Measurements from ENCODE around the gene KRT17. TPM values are rescaled to one million over a fixed set of nuclear protein-coding genes. Genes with fewer than 3 reads are reported as not detected.
A peak's percentile ranks its signal among the peaks of the same experiment; 100 is the strongest.
"Not testable (repeated sequence)": the region's sequence is repeated elsewhere in the genome, so short reads cannot be mapped to it uniquely, and the experiment has no call there.

KRT17 gene
- total RNA-seq, 1 donor from 2014 or later, result 512 TPM

- Mint-ChIP-seq H3K4me1 (ENCODE audit: unreplicated experiment) (peaks cover 13% of the 10 kb centered on the region), H3K4me3 (no peak overlapping the region), H3K36me3 (no peaks in the 10 kb centered on the region), H3K9me3 (peaks cover 8% of the 10 kb centered on the region), H3K27ac (no peak overlapping the region), H3K27me3 (peaks cover 15% of the 10 kb centered on the region)
- no peak for DNase-seq (ENCODE audit: extremely low spot score, unreplicated experiment)
- TF ChIP-seq CTCF (conservative IDR thresholded peaks at IDR 0.05), result no peak
Observed at GRCh38 chr17:41610965-41611640, 13.3 kb downstream of the KRT17 start.

GRCh38 chr17:41610061-41610517 lies 14.3 kb downstream of the KRT17 start:
- peaks cover 15% of the 10 kb centered on the region for H3K27me3 Mint-ChIP-seq
- H3K27ac Mint-ChIP-seq; DNase-seq (ENCODE audit: extremely low spot score, unreplicated experiment); H3K36me3 Mint-ChIP-seq; H3K4me1 Mint-ChIP-seq (ENCODE audit: unreplicated experiment); H3K4me3 Mint-ChIP-seq; H3K9me3 Mint-ChIP-seq: not testable (repeated sequence)
- peak; percentile 63 for TF ChIP-seq CTCF (conservative IDR thresholded peaks at IDR 0.05)

- peaks cover 15% of the 10 kb centered on the region for H3K27me3 Mint-ChIP-seq
- not testable (repeated sequence) for DNase-seq (ENCODE audit: extremely low spot score, unreplicated experiment); H3K4me3 Mint-ChIP-seq; H3K9me3 Mint-ChIP-seq; H3K36me3 Mint-ChIP-seq; H3K4me1 Mint-ChIP-seq (ENCODE audit: unreplicated experiment); H3K27ac Mint-ChIP-seq
Observed at GRCh38 chr17:41606930-41607329, 17.4 kb downstream of the KRT17 start.

DNA sequence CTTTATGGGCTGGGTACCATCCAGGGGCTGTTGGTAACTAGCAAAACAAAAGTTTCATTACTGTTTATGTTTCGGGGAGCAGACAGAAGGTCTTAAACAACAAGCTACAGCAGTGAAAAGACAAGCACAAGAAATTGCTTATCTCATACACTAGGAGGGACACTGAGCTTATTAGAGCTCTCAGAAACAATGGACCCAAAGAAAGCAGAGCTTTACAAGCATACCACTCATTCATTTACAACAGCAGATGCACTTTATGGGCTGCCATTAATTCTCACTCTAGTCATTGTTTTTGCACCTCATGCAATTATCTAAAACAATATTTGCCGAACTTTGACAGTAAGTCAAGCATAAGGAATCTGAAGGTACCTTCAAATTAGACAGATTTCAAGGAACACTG lies 21.9 kb downstream of the KRT17 start:
- Mint-ChIP-seq H3K4me1 (ENCODE audit: unreplicated experiment) (peaks cover 3% of the 10 kb centered on the region), H3K27ac (no peak overlapping the region), H3K36me3 (no peaks in the 10 kb centered on the region), H3K4me3 (no peak overlapping the region), H3K9me3 (peaks cover 8% of the 10 kb centered on the region), H3K27me3 (no peaks in the 10 kb centered on the region)
- no peak for DNase-seq (ENCODE audit: extremely low spot score, unreplicated experiment)
- TF ChIP-seq CTCF (conservative IDR thresholded peaks at IDR 0.05), result no peak

GRCh38 chr17:41600318-41600717 lies 24.1 kb downstream of the KRT17 start:
- H3K4me3 Mint-ChIP-seq, result no peak overlapping the region
- no peaks in the 10 kb centered on the region for H3K27me3 Mint-ChIP-seq
- H3K4me1 Mint-ChIP-seq (ENCODE audit: unreplicated experiment), result peaks cover 3% of the 10 kb centered on the region

More at GRCh38 chr17:41600318-41600717, 24.1 kb downstream of the KRT17 start:
- DNase-seq (ENCODE audit: extremely low spot score, unreplicated experiment), result no peak
- Mint-ChIP-seq H3K27ac (no peak overlapping the region), H3K9me3 (no peaks in the 10 kb centered on the region), H3K36me3 (no peaks in the 10 kb centered on the region)
- TF ChIP-seq CTCF (conservative IDR thresholded peaks at IDR 0.05), result no peak
